GM21786 (cell line): Measurements from ENCODE around the gene F8.
A peak's percentile ranks its signal among the peaks of the same experiment; 100 is the strongest.

ENCODE experiments used
- ATAC-seq: cut with Tn5 transposase; IDR thresholded peaks from one replicate; pipeline ENCODE4 v1.9.1; 2021; ENCODE audit not compliant: unreplicated experiment

Gene F8

GRCh38 chrX:155022585-155022984 is at the start of gene F8:
Gene F8 (minus strand): TSS chrX:155022723. CDS start chrX:155022552, 171 bp downstream.
- ATAC-seq: no peak

- ATAC-seq: no peak
Observed at GRCh38 chrX:155071694-155072280, 49.3 kb upstream of the F8 start.

GRCh38 chrX:155070975-155071693 is 48.6 kb upstream of the F8 start, which contains the start of the genes BRCC3, CMC4 and MTCP1:
Gene BRCC3 (plus strand): TSS chrX:155071508. CDS start chrX:155071528, 20 bp downstream.
Gene CMC4 (minus strand): TSS chrX:155071136. CDS start chrX:155064023, 7,113 bp downstream.
Gene MTCP1 (minus strand): TSS chrX:155071136. CDS start chrX:155066010, 5,126 bp downstream.
- ATAC-seq: peak; percentile 84

- ATAC-seq: peak; percentile 21
Observed at GRCh38 chrX:155070663-155070974, 48.1 kb upstream of the F8 start.

- ATAC-seq: no peak
Observed at GRCh38 chrX:155070038-155070437, 47.5 kb upstream of the F8 start.

- ATAC-seq: no peak
Observed at GRCh38 chrX:155069414-155069813, 46.9 kb upstream of the F8 start.

- ATAC-seq: no peak
Observed at GRCh38 chrX:155068165-155068564, 45.6 kb upstream of the F8 start.

- no peak for ATAC-seq
Observed at GRCh38 chrX:155065035-155065734, 42.7 kb upstream of the F8 start.

GRCh38 chrX:155061760-155062159 is 39.2 kb upstream of the F8 start:
- ATAC-seq: no peak

- peak; percentile 84 for ATAC-seq
Observed at GRCh38 chrX:155056877-155057792, 34.6 kb upstream of the F8 start.

GRCh38 chrX:155056471-155056870 is 33.9 kb upstream of the F8 start:
- ATAC-seq: no peak

- no peak for ATAC-seq
Observed at GRCh38 chrX:155055494-155055893, 33.0 kb upstream of the F8 start.

- ATAC-seq: no peak
Observed at GRCh38 chrX:155054255-155054654, 31.7 kb upstream of the F8 start.

GRCh38 chrX:155053656-155054055 is 31.1 kb upstream of the F8 start:
- ATAC-seq: no peak

- ATAC-seq: no peak
Observed at GRCh38 chrX:155052738-155053498, 30.4 kb upstream of the F8 start.

- peak; percentile 52 for ATAC-seq
Observed at GRCh38 chrX:155048977-155049619, 26.6 kb upstream of the F8 start.

GRCh38 chrX:155046811-155047528 is 24.4 kb upstream of the F8 start:
- no peak for ATAC-seq

- ATAC-seq: no peak
Observed at GRCh38 chrX:155046129-155046810, 23.7 kb upstream of the F8 start.
